Neural progenitor cell (in vitro differentiated cells): ENCODE measurements around the gene PDZRN4.

Source experiments
- CTCF ChIP-seq: fragments of 200-600 bp; sonication (generic); IDR thresholded peaks from 2 replicates; pipeline ENCODE4 v1.5.1; 2017; ENCODE audit warnings: antibody characterized with exemption, mild to moderate bottlenecking
- EZH2 ChIP-seq: fragments of 200-600 bp; sonication (generic); IDR thresholded peaks from 2 replicates; pipeline ENCODE4 v1.6.1; 2017; ENCODE audit warnings: antibody characterized with exemption, mild to moderate bottlenecking, moderate library complexity
- EZH2phosphoT487 ChIP-seq: fragments of 200-600 bp; sonication (generic); IDR thresholded peaks from 2 replicates; pipeline ENCODE4 v1.6.1; 2017; ENCODE audit warnings: antibody characterized with exemption

- TF ChIP-seq CTCF (no peak), EZH2 (no peak), EZH2phosphoT487 (no peak)
Measured at GRCh38 chr12:41271489-41271888, 83.4 kb downstream of the PDZRN4 start.
